GM20431 (cell line): ENCODE data around the gene MT1E.

Experiments
- in situ Hi-C: fragments of 300-500 bp; cut with MseI, MboI; formaldehyde crosslinking; loops from one replicate; pipeline ENCODE4 v1.15.0; 2020; ENCODE audit warnings: low sequenced_read_pairs; ENCODE audit not compliant: unreplicated experiment

The MT1E gene

GRCh38 chr16:56623637-56624036 is 1.9 kb upstream of the MT1E start:
- in situ Hi-C loops, result no loop called here

- in situ Hi-C loops, result no loop called here
Observed at GRCh38 chr16:56625943-56626654, 518 bp downstream of the MT1E start.

GRCh38 chr16:56626685-56627084 is 1.1 kb downstream of the MT1E start:
- in situ Hi-C loops, result no loop called here

- in situ Hi-C loops, result no loop called here
Observed at GRCh38 chr16:56628486-56629350, 3.1 kb downstream of the MT1E start.

GRCh38 chr16:56629531-56629930 is 4.0 kb downstream of the MT1E start:
- in situ Hi-C loops, result no loop called here

GRCh38 chr16:56630134-56630533 is 4.6 kb downstream of the MT1E start:
- in situ Hi-C loops, result no loop called here

- in situ Hi-C loops, result no loop called here
Observed at GRCh38 chr16:56631197-56631596, 5.6 kb downstream of the MT1E start.

GRCh38 chr16:56631832-56632155 is 6.2 kb downstream of the MT1E start:
- in situ Hi-C loops, result no loop called here

GRCh38 chr16:56632156-56632847 is 6.7 kb downstream of the MT1E start, which contains the start of gene MT1M:
MT1M (plus strand) TSS chr16:56632659; CDS start chr16:56632732, 73 bp downstream.
- in situ Hi-C loops, result no loop called here

- in situ Hi-C loops, result no loop called here
Observed at GRCh38 chr16:56632848-56633365, 7.3 kb downstream of the MT1E start.

- in situ Hi-C loops, result no loop called here
Observed at GRCh38 chr16:56633535-56633934, 8.0 kb downstream of the MT1E start.

GRCh38 chr16:56634715-56635440 is 9.3 kb downstream of the MT1E start:
- in situ Hi-C loops, result no loop called here

- in situ Hi-C loops, result no loop called here
Observed at GRCh38 chr16:56635441-56635967, 9.9 kb downstream of the MT1E start.

GRCh38 chr16:56636616-56637413 is 11.2 kb downstream of the MT1E start:
- in situ Hi-C loops, result no loop called here

GRCh38 chr16:56637814-56638750 is 12.5 kb downstream of the MT1E start, which contains the start of gene MT1A:
MT1A (plus strand) TSS chr16:56638666; CDS start chr16:56638739, 73 bp downstream.
- in situ Hi-C loops, result no loop called here

GRCh38 chr16:56639045-56639444 is 13.5 kb downstream of the MT1E start:
- in situ Hi-C loops, result no loop called here

- in situ Hi-C loops, result no loop called here
Observed at GRCh38 chr16:56640076-56640475, 14.5 kb downstream of the MT1E start.

- in situ Hi-C loops, result no loop called here
Observed at GRCh38 chr16:56641166-56641565, 15.6 kb downstream of the MT1E start.
